WERI-Rb-1 (cell line): ENCODE results near the gene HES2.

Experiments
- DNase-seq: peaks from one replicate; pipeline ENCODE4 v3.0.0-alpha.2; 2020
- H3K27ac ChIP-seq: fragments of 250-450 bp; sonication (Bioruptor Pico); 2 replicates; pipeline ENCODE4 v1.5.1; 2020; ENCODE audit warnings: mild to moderate bottlenecking, moderate library complexity
- H3K27me3 ChIP-seq: fragments of 250-450 bp; sonication (Bioruptor Pico); 2 replicates; pipeline ENCODE4 v1.5.1; 2021; ENCODE audit warnings: mild to moderate bottlenecking, low read depth, moderate library complexity; ENCODE audit not compliant: insufficient read depth, severe bottlenecking
- H3K36me3 ChIP-seq: fragments of 250-450 bp; sonication (Bioruptor Pico); 2 replicates; pipeline ENCODE4 v1.5.1; 2020; ENCODE audit warnings: mild to moderate bottlenecking, moderate library complexity
- H3K4me3 ChIP-seq: 2 replicates; pipeline ENCODE4 v1.5.1; 2011; ENCODE audit warnings: low read depth, mild to moderate bottlenecking, control low read depth, low read length
- H3K9me3 ChIP-seq: fragments of 250-450 bp; sonication (Bioruptor Pico); 2 replicates; pipeline ENCODE4 v1.5.1; 2021; ENCODE audit warnings: mild to moderate bottlenecking, moderate library complexity; ENCODE audit not compliant: severe bottlenecking
- CTCF ChIP-seq: IDR thresholded peaks from 2 replicates; pipeline ENCODE4 v1.5.1; 2011; ENCODE audit warnings: low read depth, mild to moderate bottlenecking, control low read depth, inconsistent platforms, low read length

Gene HES2

GRCh38 chr1:6389971-6390370 lies 29.7 kb downstream of the HES2 start:
- Histone ChIP-seq H3K27ac (no peak overlapping the region), H3K36me3 (peaks cover 14% of the 10 kb centered on the region), H3K4me3 (no peak overlapping the region), H3K27me3 (no peaks in the 10 kb centered on the region), H3K9me3 (no peaks in the 10 kb centered on the region)
- TF ChIP-seq CTCF, result no peak
- no peak for DNase-seq

- no peak for TF ChIP-seq CTCF
- no peaks in the 10 kb centered on the region for H3K27me3 ChIP-seq
- DNase-seq, result no peak
- no peaks in the 10 kb centered on the region for H3K9me3 ChIP-seq
- H3K4me3 ChIP-seq, result no peak overlapping the region
- H3K27ac ChIP-seq, result no peak overlapping the region
- H3K36me3 ChIP-seq, result peaks cover 14% of the 10 kb centered on the region
These were observed 33.3 kb downstream of the HES2 start for GRCh38 chr1:6386371-6386949.

GRCh38 chr1:6385488-6386191 lies 34.1 kb downstream of the HES2 start:
- Histone ChIP-seq H3K27ac (no peak overlapping the region), H3K4me3 (no peak overlapping the region), H3K9me3 (no peaks in the 10 kb centered on the region), H3K27me3 (no peaks in the 10 kb centered on the region), H3K36me3 (peaks cover 12% of the 10 kb centered on the region)
- TF ChIP-seq CTCF, result no peak
- no peak for DNase-seq

GRCh38 chr1:6384962-6385361 lies 34.8 kb downstream of the HES2 start:
- TF ChIP-seq CTCF, result no peak
- Histone ChIP-seq H3K27me3 (no peaks in the 10 kb centered on the region), H3K36me3 (peaks cover 5% of the 10 kb centered on the region), H3K9me3 (peaks cover 2% of the 10 kb centered on the region), H3K27ac (no peak overlapping the region), H3K4me3 (no peak overlapping the region)
- no peak for DNase-seq

- Histone ChIP-seq H3K27me3 (no peaks in the 10 kb centered on the region), H3K9me3 (peaks cover 2% of the 10 kb centered on the region), H3K4me3 (no peak overlapping the region), H3K36me3 (peaks cover 1% of the 10 kb centered on the region), H3K27ac (no peak overlapping the region)
- DNase-seq, result no peak
- no peak for TF ChIP-seq CTCF
These were observed 35.6 kb downstream of the HES2 start for GRCh38 chr1:6384135-6384534.
